Ectodermal cell (in vitro differentiated cells): ENCODE data around the gene RRAS.

Source experiments
- H3K27ac ChIP-seq: 2 replicates; pipeline ENCODE4 v1.7.0; 2013; ENCODE audit warnings: mild to moderate bottlenecking, low read depth, low read length; ENCODE audit not compliant: insufficient read depth, poor library complexity, severe bottlenecking
- H3K27me3 ChIP-seq: 2 replicates; pipeline ENCODE4 v1.7.0; 2013; ENCODE audit warnings: mild to moderate bottlenecking, low read length; ENCODE audit not compliant: insufficient read depth, control insufficient read depth, poor library complexity, severe bottlenecking
- H3K36me3 ChIP-seq: one replicate; pipeline ENCODE4 v1.7.0; 2013; ENCODE audit warnings: low read length; ENCODE audit not compliant: control insufficient read depth, insufficient read depth
- H3K4me1 ChIP-seq: one replicate; pipeline ENCODE4 v1.7.0; 2013; ENCODE audit warnings: low read length; ENCODE audit not compliant: control insufficient read depth, insufficient read depth
- H3K4me3 ChIP-seq: 2 replicates; pipeline ENCODE4 v1.7.0; 2013; ENCODE audit warnings: low read depth, low read length, control low read depth; ENCODE audit not compliant: insufficient read depth
- H3K9me3 ChIP-seq: 2 replicates; pipeline ENCODE4 v1.7.0; 2013; ENCODE audit warnings: mild to moderate bottlenecking, low read length, moderate library complexity; ENCODE audit not compliant: control insufficient read depth
- WGBS, 2 experiments: methylation state at CpG; one replicate each; pipeline ENCODE4 v1.1.7; 2013; ENCODE audit warnings: missing lambda C conversion rate in 2 of 2; 5-methylcytosine and 5-hydroxymethylcytosine counted together

RRAS gene

GRCh38 chr19:49654581-49654980 is 14.6 kb upstream of the RRAS start:
- no peak overlapping the region for H3K27ac ChIP-seq
- H3K4me1 ChIP-seq: no peaks in the 10 kb centered on the region
- H3K36me3 ChIP-seq: peaks cover 56% of the 10 kb centered on the region
- no peak overlapping the region for H3K4me3 ChIP-seq
- no peaks in the 10 kb centered on the region for H3K27me3 ChIP-seq
- WGBS, 2 experiments: 95 to 97% methylated on average over 10 of the region's 10 CpGs
- H3K9me3 ChIP-seq: no peaks in the 10 kb centered on the region

GRCh38 chr19:49653466-49653806 is 13.5 kb upstream of the RRAS start:
- no peak overlapping the region for H3K4me3 ChIP-seq
- no peaks in the 10 kb centered on the region for H3K27me3 ChIP-seq
- H3K36me3 ChIP-seq: peaks cover 45% of the 10 kb centered on the region
- WGBS, 2 experiments: 94 to 96% methylated on average over 13 of the region's 13 CpGs
- no peak overlapping the region for H3K27ac ChIP-seq
- no peaks in the 10 kb centered on the region for H3K9me3 ChIP-seq
- no peaks in the 10 kb centered on the region for H3K4me1 ChIP-seq

- H3K4me3 ChIP-seq: no peak overlapping the region
- no peaks in the 10 kb centered on the region for H3K4me1 ChIP-seq
- no peaks in the 10 kb centered on the region for H3K9me3 ChIP-seq
- no peak overlapping the region for H3K27ac ChIP-seq
- H3K27me3 ChIP-seq: no peaks in the 10 kb centered on the region
- peaks cover 40% of the 10 kb centered on the region for H3K36me3 ChIP-seq
- WGBS, 2 experiments: 96% methylated on average over 58 of the region's 58 CpGs
These were observed 12.9 kb upstream of the RRAS start for GRCh38 chr19:49652551-49653465.

GRCh38 chr19:49651820-49652550 is 12.0 kb upstream of the RRAS start:
- Histone ChIP-seq H3K4me3 (no peak overlapping the region), H3K9me3 (no peaks in the 10 kb centered on the region), H3K27me3 (no peaks in the 10 kb centered on the region), H3K4me1 (no peaks in the 10 kb centered on the region), H3K27ac (no peak overlapping the region), H3K36me3 (peaks cover 47% of the 10 kb centered on the region)
- WGBS, 2 experiments: 96% methylated on average over 110 of the region's 110 CpGs

- Histone ChIP-seq H3K9me3 (no peaks in the 10 kb centered on the region), H3K27me3 (no peaks in the 10 kb centered on the region), H3K4me3 (no peak overlapping the region), H3K4me1 (no peaks in the 10 kb centered on the region), H3K27ac (no peak overlapping the region), H3K36me3 (peaks cover 53% of the 10 kb centered on the region)
- 97% methylated on average over 72 of the region's 72 CpGs for WGBS, 2 experiments
These were observed 11.3 kb upstream of the RRAS start for GRCh38 chr19:49651029-49651819.

- no peak overlapping the region for H3K27ac ChIP-seq
- 95 to 96% methylated on average over 17 of the region's 17 CpGs for WGBS, 2 experiments
- H3K36me3 ChIP-seq: peaks cover 28% of the 10 kb centered on the region
- H3K27me3 ChIP-seq: no peaks in the 10 kb centered on the region
- H3K4me1 ChIP-seq: peaks cover 5% of the 10 kb centered on the region
- H3K4me3 ChIP-seq: no peak overlapping the region
- H3K9me3 ChIP-seq: no peaks in the 10 kb centered on the region
These were observed 6.6 kb upstream of the RRAS start for GRCh38 chr19:49646586-49646985.

GRCh38 chr19:49645995-49646394 is 6.1 kb upstream of the RRAS start:
- 96 to 97% methylated on average over 13 of the region's 13 CpGs for WGBS, 2 experiments
- no peaks in the 10 kb centered on the region for H3K9me3 ChIP-seq
- no peak overlapping the region for H3K4me3 ChIP-seq
- no peak overlapping the region for H3K27ac ChIP-seq
- H3K36me3 ChIP-seq: peaks cover 28% of the 10 kb centered on the region
- no peaks in the 10 kb centered on the region for H3K27me3 ChIP-seq
- peaks cover 5% of the 10 kb centered on the region for H3K4me1 ChIP-seq

GRCh38 chr19:49645592-49645991 is 5.6 kb upstream of the RRAS start:
- no peaks in the 10 kb centered on the region for H3K27me3 ChIP-seq
- H3K27ac ChIP-seq: no peak overlapping the region
- peaks cover 28% of the 10 kb centered on the region for H3K36me3 ChIP-seq
- H3K9me3 ChIP-seq: no peaks in the 10 kb centered on the region
- peaks cover 5% of the 10 kb centered on the region for H3K4me1 ChIP-seq
- 94 to 96% methylated on average over 11 of the region's 11 CpGs for WGBS, 2 experiments
- H3K4me3 ChIP-seq: no peak overlapping the region

- peak overlapping the region; percentile 82 for H3K4me3 ChIP-seq
- H3K4me1 ChIP-seq: peaks cover 17% of the 10 kb centered on the region
- H3K9me3 ChIP-seq: no peaks in the 10 kb centered on the region
- peaks cover 22% of the 10 kb centered on the region for H3K36me3 ChIP-seq
- WGBS, 2 experiments: 93 to 94% methylated on average over 2 of the region's 2 CpGs
- H3K27me3 ChIP-seq: peaks cover 4% of the 10 kb centered on the region
- H3K27ac ChIP-seq: no peak overlapping the region
These were observed 3.5 kb upstream of the RRAS start for GRCh38 chr19:49643466-49643865.
